ENCODE measurements around the gene CYP2D6.
A peak's percentile ranks its signal among the peaks of the same experiment; 100 is the strongest.

Gene CYP2D6

DNA sequence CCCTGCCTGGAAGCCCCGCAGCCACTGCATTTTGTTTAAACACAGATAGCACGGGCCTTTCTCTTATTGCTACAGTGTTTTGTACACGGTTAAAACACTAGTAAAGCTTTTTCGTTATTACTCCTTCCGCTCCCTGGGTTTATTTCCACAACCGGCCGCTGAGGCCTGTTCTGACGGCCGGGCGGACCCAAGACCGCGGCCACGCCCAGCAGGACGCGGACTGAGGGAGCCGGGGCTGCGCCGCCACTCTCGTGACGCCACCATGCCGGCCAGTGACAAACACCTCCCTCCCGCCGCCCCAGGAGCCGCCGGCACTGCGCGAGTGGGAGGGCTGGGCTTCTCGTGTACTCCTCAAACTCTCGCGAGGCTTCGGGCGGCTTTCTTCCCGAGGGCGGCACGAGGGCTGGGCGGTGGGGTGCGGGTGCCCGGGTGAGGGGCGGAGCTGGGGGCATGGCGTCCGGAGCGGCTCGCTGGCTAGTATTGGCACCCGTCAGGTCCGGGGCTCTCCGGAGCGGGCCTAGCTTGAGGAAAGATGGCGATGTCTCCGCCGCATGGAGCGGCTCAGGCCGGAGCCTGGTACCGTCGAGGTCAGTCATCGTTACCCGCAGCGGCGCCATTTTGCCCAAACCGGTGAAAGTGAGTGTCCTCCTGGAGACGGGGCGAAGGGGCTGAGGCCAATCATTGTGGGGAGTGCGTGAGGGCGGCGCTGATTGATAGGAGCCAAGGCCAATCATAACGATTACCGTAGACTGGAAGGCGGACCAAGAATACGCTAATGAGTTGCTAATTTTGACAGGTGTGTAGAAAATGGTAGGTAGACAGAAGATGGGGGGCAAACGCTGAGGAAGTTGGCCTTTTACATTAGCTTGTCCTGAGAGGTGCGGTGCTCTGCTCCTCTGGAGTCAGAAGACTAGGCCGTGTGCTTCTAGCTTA, 51.0 kb downstream of the CYP2D6 start, which contains the start of gene SMDT1:
TSS of gene SMDT1 (plus strand) at position 382 of the 933 bp plus-strand sequence. CDS start at position 451, 69 bp downstream.
- peak; percentile 90 for DNase-seq

- no peak for DNase-seq
Observed at GRCh38 chr22:42078469-42079318, 51.9 kb downstream of the CYP2D6 start.

GRCh38 chr22:42077486-42078125, 53.0 kb downstream of the CYP2D6 start:
- DNase-seq, result no peak

DNA sequence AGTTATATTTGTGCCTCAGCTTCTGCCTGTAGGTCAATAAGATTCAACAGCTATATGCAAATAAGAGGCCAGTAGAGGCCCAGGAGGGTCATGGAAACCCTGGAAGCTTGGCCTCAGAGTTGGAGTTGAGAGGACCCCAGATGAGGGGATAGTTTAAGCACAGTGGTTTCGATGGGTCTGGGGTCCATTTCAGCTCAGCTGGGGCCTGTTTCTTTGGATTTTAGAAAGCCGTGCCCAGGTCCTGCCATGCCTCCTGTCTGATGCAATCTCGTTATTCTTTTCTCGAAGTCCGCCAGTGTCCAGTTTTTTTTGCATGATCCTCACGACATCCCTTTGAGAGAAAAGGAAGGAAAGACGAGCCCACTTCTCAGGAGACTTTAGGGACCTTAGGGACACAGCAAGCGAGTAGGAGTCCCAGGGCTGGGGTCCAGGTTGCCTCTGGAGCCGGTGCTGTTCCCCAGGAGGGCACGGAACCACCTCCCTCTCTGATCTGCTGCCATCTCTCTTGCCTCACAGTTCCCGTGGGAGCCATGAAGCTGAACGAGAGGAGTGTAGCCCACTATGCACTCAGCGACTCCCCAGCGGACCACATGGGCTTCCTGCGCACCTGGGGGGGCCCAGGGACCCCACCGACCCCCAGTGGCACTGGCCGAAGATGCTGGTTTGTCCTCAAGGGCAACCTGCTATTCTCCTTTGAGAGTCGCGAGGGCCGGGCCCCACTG, 53.7 kb downstream of the CYP2D6 start:
- DNase-seq, result no peak

Data from NCI-H2107 (cell line).